Liver (tissue), 3 donors: Measurements from ENCODE around the gene PSMB2.

Experiments used
- CTCF ChIP-seq: fragments of 150-350 bp; IDR thresholded peaks from 2 replicates; pipeline ENCODE4 v1.5.1; 2017; ENCODE audit warnings: improper control_type of control experiment, low read depth, low read length; ENCODE audit not compliant: missing input control
- RAD21 ChIP-seq, 2 donors: IDR thresholded peaks; 2 replicates each; pipeline ENCODE4 v1.6.1; 2016; ENCODE audit warnings: antibody characterized with exemption in 2 of 2, mild to moderate bottlenecking in 2 of 2
- SP1 ChIP-seq: IDR thresholded peaks from 2 replicates; pipeline ENCODE4 v1.6.1; 2018; ENCODE audit warnings: antibody characterized with exemption, mild to moderate bottlenecking
- TAF1 ChIP-seq: conservative IDR thresholded peaks from 2 replicates; pipeline ENCODE4 v1.6.1; 2016; ENCODE audit warnings: antibody characterized with exemption, mild to moderate bottlenecking
- YY1 ChIP-seq: IDR thresholded peaks from 2 replicates; pipeline ENCODE4 v1.6.1; 2016; ENCODE audit warnings: antibody characterized with exemption, mild to moderate bottlenecking
- donor health status: healthy.
- donor health status: healthy.

DNA sequence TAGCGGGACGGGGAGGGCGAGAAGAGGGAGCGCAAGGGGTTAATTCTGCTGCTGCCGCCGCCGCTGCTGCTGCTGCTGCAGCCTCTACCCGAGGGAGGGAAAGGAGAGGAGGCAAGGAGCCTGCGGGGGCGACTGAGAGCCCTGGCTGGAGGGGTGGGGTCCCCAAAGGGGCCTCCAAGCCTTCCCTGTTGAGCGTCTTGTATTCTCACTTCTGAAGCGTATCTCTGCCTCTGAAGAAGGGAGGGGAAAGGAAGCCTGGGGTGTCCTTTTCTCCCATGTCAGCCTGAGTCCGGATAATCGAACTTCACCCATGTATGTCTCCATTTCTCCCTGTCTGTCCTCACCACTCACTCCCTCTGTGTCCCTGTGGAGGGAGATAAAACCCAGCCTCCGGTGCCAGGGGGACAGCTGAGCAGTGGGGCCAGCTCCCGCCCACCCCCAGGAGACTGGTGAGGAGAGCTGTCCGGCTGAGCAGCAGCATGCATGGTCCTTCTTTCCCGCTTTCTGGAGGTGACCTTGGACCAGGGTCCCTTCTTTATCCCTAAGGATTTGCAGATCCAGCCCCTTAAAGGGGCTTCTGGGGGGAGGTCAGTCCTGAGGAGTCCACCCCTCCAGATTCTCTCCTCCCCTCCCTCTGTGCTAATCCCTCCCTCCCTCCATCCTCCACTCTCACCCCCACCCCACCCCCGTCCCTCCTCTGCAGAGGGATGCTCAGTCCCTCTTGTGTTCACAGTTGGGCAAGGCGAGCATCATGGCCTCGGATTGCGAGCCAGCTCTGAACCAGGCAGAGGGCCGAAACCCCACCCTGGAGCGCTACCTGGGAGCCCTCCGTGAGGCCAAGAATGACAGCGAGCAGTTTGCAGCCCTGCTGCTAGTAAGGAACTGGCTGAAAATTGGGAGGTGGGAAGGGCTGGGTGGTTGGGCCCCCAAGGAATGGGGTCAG, 82.7 kb downstream of the PSMB2 start:
- TF ChIP-seq TAF1 (no peak), CTCF (no peak), RAD21 (IDR thresholded peaks at IDR 0.05) (no peak), YY1 (no peak), SP1 (no peak)
